GM12874 (cell line): ENCODE measurements around the gene ROBO1.

Source experiments
- CTCF ChIP-seq: IDR thresholded peaks from 2 replicates; pipeline ENCODE4 v1.5.1; 2011; ENCODE audit warnings: low read depth, mild to moderate bottlenecking, control low read depth, low read length, moderate library complexity; ENCODE audit not compliant: insufficient read depth

ROBO1 gene

GRCh38 chr3:78751266-78751665, 1016.5 kb downstream of the ROBO1 start:
- TF ChIP-seq CTCF = no peak

GRCh38 chr3:78749056-78749455, 1018.7 kb downstream of the ROBO1 start:
- TF ChIP-seq CTCF = no peak

- TF ChIP-seq CTCF = no peak
These were observed 1022.0 kb downstream of the ROBO1 start for GRCh38 chr3:78745847-78746246.

- TF ChIP-seq CTCF = no peak
These were observed 1025.3 kb downstream of the ROBO1 start for GRCh38 chr3:78742491-78742890.

- no peak for TF ChIP-seq CTCF
These were observed 1025.8 kb downstream of the ROBO1 start for GRCh38 chr3:78742041-78742440.

- peak; percentile 32; the same call in 1 of the 2 replicates for TF ChIP-seq CTCF
These were observed 1026.6 kb downstream of the ROBO1 start for GRCh38 chr3:78741066-78741645.

GRCh38 chr3:78738833-78739232, 1029.0 kb downstream of the ROBO1 start:
- no peak for TF ChIP-seq CTCF
